Cardiac fibroblast (primary cell): Measurements from ENCODE around the gene PUM1.
A peak's percentile ranks its signal among the peaks of the same experiment; 100 is the strongest.

ENCODE experiments used
- DNase-seq, 2 donors: peaks; one replicate each; pipeline versions ENCODE4 v3.0.0 to v3.0.0-alpha.2; 2010; ENCODE audit warnings: low read depth in 2 of 2
- H3K4me3 ChIP-seq, 2 donors: replicated peaks in 1 of 2; 1 replicate in 1 of 2; 2 replicates in 1 of 2; pipeline ENCODE4 v1.5.1; 2011; ENCODE audit warnings: low read depth in 2 of 2, low read length in 2 of 2, mild to moderate bottlenecking in 2 of 2, moderate library complexity in 1 of 2
- CTCF ChIP-seq: IDR thresholded peaks from one replicate; pipeline ENCODE4 v1.5.1; 2011; ENCODE audit warnings: low read depth, mild to moderate bottlenecking, low read length, inconsistent platforms

Gene PUM1

GRCh38 chr1:30920827-30921226 lies 144.7 kb downstream of the PUM1 start:
- no peak for TF ChIP-seq CTCF
- H3K4me3 ChIP-seq = no peak overlapping the region
- DNase-seq = no peak

GRCh38 chr1:30919025-30919881 lies 146.3 kb downstream of the PUM1 start:
- no peak overlapping the region for H3K4me3 ChIP-seq
- TF ChIP-seq CTCF = no peak
- DNase-seq = peak; percentile 70 to 78

- DNase-seq = no peak
- no peak overlapping the region for H3K4me3 ChIP-seq
- no peak for TF ChIP-seq CTCF
Measured at GRCh38 chr1:30916296-30916695, 149.2 kb downstream of the PUM1 start.

- TF ChIP-seq CTCF = no peak
- DNase-seq = no peak
- H3K4me3 ChIP-seq = no peak overlapping the region
Measured at GRCh38 chr1:30915491-30916230, 149.9 kb downstream of the PUM1 start.

- no peak for TF ChIP-seq CTCF
- DNase-seq = no peak
Measured at GRCh38 chr1:30914931-30915330, 150.6 kb downstream of the PUM1 start.

GRCh38 chr1:30914587-30914922 lies 151.0 kb downstream of the PUM1 start:
- no peak for DNase-seq
- no peak overlapping the region for H3K4me3 ChIP-seq

More at GRCh38 chr1:30914931-30915330, 150.6 kb downstream of the PUM1 start:
- no peak overlapping the region for H3K4me3 ChIP-seq

More at GRCh38 chr1:30914587-30914922, 151.0 kb downstream of the PUM1 start:
- TF ChIP-seq CTCF = no peak
